Hematopoietic multipotent progenitor cell treated with erythropoietin and hydrocortisone succinate and interleukin-3 and kit ligand, for 4 days (in vitro differentiated cells): Measurements from ENCODE around the gene ZNF469.
"Not testable (repeated sequence)": the region's sequence is repeated elsewhere in the genome, so short reads cannot be mapped to it uniquely, and the experiment has no call there.

Experiments
- DNase-seq: peaks from one replicate; pipeline ENCODE4 v3.0.0-alpha.2; 2015

ZNF469 gene

DNA sequence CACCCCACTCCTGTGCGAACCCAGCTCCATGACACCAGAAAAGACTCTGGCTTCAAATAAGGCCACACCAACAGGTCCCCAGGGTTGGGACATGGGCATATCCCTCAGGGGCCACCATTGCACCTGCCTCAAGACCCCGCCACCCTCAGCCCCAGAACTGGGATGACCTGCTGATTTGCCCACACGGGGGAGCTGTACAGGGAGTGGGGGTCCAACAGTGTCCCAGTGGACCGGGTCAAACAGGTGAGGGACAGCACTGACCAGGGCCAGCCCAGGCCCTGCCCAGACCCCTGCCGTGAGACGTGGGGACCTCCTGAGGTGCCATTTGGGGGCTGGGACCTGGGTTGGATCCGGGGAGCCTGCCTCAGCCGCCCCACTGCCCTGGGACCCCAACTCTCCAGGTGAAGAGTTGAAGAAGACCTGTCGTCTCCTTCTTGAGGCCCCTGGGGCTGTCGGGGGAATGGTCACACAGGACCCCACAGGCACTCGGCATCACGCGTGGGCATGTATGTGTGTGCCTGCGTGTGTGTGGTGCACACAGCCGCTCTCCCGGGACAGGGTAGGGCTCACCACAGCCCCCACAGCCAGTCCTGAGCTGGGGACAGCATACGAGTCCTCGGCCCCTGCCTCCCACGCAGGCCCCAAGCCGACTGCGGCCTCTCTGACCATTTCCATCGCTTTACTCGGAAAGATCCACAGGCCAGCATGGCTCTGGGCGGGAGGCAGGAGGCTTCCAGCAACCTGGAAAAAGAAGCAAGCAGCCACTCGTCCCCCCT, 34.2 kb upstream of the ZNF469 start:
- DNase-seq: no peak

DNA sequence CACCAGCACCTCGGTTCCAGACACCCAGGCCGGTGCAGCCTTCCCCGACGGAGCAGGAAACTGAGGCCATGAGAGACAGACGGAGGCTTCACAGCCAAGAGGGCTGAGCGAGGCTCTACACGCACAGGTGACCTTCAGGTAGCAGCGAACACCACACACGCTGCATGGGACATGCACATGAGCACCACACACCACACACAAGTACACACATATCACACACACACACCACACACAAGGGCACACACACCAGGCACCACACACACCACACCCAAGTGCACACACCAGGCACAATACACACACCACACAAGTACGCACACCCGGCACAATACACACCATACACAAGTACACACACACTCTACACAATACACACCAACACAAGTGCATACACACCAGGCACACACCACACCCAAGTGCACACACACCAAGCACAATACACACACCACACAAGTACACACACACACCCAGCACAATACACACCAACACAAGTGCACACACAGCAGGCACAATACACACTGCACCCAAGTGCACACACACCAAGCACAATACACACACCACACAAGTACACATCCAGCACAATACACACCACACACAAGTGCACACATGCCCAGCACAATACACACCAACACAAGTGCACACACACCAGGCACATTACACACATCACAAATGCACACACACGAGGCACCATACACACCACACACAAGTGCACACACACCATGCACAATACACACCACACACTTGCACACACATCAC, 33.4 kb upstream of the ZNF469 start:
- DNase-seq: no peak

DNA sequence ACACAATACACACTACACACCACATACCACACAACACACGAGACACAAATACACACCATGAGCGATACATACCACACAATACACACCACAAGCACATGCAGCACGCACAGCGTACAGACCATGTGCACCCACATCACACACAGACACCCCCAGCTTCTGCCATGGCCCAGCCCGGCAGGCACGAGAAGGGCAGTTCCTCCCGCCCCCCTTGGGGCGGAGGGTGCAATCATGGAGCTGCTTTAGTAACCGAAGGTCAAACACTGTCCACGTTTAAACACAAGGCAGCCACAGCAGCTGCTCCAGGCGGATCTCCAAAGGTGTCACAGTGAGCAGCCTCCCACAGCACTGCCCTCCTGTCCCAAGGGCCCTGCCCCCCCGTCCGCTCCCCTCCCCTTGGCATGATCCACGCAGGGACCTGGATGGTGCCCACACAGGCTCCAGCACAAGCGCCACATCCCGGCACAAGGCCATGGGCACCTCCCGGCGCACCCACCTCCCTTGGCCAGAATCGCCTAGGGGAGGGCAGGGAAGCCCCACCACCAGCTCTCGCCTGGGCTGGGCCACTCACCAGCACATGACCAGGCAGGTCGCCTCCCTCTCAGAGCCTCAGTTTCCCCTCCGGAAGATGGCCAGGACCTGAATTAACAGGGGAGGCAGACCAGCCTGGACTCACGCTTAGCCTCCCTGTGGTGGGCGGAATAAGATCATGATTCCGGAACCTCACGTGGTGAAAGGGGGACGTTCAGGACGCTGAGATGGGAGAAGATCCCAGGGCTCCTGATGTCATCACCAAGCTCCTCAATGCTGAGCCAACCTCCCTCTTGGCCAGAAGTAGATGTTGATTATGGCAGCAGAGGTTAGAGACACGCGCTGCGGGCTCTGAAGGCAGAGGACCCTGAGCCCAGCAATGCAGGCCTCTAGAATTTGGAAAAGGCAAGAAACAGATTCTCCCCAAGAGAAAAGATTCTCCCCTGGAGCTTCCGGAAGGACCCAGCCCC, 32.6 kb upstream of the ZNF469 start:
- no peak for DNase-seq

DNA sequence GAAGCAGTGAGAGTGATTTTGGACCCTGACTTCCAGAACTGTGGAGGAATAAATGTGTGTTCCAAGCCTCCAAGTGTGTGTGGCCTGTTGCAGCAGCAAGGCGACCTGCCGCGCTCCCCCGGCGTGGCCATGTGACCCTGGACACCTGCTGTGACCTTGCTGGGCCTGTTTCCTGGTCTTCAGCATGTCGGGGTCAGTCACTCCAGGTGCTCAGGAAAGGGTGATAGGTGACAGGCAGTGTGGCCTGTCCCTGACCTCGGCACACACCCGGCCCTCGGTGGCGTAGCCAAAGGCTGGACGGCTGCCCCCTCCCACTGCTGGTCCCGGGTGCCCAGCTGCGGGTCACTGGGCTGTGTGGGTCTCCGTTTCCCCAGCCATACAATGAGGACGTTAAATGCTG, 31.8 kb upstream of the ZNF469 start:
- DNase-seq: no peak

DNA sequence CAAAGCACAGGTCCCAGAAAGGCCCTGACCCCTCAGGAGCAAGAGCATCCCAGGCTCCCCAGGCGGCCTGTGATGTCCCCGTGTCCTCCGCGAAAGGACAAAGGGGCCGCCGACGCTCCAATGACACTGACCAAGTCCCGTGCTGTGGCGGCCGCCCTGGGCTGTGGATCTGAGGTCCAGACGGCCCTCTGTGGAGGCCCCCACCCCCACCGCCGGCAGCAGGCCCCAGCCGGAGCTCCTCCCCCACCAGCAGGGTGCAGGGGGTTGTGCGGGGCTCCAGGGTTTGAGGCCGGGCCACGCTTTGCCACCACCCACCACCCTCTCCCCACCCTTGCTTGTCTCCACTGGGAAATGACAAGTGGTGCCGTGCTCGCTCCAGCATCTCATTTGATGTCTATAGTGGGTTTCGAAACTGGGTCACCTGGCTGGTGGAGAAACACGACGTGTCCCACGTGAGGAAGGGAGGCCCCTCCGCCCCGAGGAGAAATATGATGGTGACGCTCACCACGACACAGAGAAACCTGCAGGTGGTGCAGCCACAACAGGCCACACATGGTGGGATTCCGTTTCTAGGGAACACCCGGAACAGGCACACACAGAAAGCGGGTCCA, 31.2 kb upstream of the ZNF469 start:
- no peak for DNase-seq

DNA sequence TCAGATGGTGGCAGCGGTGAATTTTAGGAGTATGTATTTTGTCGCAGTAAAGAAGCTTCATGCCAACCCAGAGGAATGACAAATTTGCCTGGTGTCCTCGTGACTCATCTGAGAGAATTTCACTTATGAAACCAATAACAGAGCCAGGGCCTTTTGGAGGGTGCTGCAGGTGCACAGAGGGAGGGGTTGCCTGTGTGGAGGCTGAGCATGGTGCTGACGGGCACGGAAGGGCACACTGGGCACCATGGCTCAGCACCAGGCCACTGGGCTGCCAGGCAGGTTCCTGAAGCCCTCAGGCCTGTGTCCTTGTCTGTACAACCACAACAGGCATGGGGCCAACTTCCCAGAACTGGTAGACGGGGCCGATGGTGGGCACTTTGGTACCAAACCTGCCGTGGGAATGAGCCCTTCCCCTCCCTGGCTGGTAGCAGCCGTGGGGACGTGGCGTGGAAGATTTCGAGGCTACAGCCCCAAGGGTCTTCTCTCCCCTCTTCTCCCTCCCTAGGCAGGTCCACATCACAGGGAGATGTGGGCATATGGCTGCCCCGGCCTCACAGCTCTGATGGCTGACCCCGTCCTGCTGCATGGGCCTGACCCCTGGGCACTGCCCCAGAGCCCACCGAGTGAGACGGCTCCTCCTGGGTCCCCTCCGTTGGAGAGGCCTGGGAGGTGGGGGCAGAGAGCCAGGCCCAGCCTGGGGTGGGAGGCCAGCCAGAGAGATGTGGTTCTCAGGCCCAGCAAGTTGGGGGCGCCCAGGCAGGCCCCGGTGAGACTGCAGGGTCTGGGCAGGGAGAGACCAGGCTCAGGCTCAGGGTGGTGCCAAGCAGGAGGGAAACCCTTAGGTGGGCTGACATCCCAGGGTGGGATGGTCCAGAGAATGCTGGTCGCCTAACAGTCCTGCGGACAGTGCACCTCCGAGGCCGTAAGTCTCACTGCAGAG, 30.2 kb upstream of the ZNF469 start:
- no peak for DNase-seq

DNA sequence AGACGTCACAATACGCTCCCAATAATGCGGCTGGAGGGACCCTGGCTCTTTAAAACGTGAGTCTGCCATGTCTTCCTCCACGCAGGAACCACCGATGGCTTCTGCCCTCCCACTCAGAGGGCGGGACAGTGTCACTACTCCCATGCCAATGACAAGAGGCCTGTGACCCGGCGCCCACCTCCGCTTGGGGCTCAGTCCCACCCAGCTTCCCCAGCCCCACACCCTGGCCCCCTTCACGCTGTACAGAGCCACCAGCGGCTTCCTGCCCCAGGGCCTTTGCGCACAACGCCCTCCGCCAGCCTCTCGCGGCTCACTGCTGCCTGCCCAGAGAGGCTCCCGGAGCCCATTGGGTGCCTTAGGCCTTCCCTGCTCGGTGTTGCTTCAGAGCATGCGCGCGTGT, 29.5 kb upstream of the ZNF469 start:
- DNase-seq: no peak

DNA sequence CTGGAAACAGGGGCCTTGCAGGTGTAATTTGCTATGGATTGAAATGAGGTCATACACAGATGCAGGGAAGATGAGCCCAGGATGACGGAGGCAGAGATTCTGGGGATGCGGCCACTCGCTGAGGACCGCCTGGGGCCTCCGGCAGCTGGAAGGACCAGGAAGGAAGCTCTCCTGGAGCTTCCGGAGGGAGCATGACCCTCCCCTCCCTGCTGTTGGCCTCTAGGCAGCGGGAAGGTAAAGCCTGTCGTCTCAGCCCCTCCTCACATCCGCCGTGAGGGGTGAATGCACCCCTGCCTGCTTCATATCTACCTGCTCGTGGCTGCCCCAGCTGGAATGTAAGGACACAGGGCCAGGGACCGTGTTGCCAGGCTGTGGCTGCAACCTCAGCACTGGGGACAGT, 29.1 kb upstream of the ZNF469 start:
- no peak for DNase-seq

DNA sequence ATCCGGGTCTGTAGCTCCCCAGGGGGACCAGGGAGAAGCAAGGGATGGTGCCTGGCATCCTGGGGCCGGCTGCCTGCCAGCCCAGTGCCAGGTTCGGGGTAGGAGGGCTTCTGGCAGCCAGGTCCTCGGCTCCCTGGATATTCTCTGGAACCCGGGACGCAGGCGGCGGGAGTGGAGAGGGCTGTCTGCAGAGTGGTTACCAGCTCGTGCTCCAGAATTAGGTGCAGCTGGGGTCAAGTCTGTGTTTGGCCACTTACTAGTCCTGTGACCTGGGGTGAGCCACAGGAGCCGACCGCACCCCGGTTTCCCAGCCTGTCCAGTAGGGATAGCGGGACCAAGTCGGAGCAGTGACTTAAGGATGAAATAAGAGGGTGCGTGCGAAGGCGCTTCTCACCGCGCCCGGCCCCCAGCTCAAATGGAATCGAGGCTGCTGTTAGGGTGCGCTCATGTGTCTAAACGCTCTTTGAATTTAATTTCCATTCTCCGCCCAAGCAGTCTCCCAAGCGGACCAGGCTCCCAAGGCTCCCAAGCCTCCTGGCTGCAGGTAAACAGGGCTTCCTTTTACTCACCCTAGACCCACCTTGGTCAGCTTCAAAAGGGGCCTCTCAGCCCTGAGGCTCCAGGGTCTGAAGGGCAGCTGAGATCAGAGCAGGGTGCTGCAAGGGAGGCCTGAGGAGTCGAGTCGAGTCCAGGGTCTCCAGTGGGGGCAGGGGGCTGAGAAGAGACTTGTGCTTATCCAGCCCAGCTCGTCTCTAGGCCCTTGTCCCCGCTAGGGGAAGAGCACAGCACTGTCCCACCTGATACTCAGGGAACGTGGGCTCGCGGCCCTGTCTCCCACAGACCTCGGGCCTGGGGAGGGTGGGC, 28.3 kb upstream of the ZNF469 start:
- DNase-seq: no peak

DNA sequence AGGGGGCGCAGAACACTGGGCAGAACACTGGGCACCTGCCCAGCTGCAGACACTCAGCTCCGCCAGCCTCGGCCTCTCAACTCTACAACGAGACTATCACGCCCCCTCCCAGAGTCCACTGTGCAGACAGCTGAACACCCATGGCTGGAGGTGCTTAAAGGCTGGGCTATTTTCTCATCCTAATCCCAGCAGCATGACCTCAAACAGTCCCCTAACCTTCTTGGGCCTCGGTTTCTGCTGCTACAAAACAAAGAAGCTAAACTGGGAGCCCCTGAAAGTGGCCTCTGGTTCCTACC, 27.7 kb upstream of the ZNF469 start:
- no peak for DNase-seq

DNA sequence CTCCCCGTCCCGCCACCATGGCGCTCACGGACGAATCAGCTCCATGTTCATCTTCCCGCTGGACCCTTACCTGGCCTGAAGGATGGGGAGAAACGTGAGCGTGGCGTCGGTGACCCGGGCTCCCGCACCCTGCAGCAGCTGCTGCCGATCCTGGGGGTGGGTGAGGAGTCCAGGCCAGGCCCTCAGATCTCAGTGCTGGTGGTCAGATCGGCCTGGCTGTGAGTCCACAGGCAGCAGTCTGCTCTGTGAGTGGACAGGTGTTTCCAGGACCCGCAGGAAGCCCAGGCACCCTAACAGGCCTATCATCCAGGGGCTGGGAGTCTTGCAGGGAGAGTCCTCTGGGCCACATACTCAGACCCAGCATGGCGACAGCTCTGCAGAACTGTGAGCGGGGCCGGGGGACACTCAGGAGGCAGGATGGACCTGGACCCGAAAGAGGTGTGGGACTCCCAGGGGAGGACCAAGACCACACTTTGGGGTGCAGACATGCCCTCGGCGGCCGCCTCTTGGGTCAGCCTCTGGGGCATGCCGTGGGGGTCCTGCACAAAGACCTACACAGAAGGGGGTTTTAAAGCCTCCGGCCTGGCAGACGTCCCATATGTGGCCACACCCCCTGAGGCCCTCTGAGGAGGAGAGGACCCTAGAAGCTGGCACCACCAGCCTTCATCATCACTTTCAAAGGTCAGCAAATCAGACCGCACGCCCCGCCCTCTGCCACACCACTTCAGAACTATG, 27.2 kb upstream of the ZNF469 start:
- no peak for DNase-seq

DNA sequence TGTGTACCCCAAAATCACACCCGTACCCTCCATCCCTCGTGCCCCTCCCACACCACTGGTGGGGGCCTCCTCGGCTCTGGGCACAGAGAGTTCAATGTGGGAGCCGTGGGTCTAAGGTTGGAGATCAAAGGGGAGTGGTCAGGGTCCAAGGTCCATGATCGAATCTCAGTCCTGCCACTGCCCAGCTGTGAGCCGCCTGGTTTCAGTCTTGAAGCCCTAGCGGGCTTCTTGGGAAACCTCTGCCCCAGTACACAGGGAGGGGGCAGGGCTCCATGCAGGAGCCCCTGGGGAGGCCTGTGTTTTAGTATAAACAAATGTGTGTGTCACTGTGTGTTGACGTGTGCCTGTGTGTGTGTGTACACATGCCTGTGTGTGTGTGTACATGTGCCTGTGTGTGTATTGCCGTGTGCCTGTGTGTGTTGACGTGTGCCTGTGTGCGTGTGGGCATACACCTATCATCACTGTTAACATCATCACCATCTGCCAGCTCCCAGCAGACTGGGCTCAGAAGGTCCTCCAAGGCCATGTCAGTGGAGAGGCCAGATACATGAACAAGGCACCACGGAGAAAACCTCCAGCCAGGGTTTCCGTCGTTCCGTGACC, 26.5 kb upstream of the ZNF469 start:
- DNase-seq: no peak

DNA sequence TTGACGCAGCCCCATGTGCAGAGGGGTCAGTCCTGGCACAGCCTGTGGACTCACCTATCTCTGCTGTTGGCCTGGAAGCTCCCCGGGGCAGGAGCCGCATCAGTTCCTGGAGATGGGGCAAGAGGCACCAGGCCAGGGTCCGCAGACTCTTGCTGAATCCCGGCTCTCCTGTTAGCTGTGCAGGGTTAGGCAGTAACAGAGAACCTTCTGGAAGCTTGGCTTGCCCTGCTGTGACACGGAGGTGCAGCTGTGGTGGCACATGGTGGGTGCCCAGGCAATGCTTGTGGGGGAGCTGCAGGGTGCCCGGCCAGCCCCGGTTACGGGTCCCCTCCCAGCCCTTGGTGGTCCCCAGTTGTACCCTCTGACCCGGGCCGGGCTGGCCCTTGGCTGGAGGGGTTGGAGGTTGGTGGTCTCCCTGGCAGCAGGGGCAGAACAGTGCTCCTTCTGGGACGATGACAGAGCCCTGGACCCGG, 26.0 kb upstream of the ZNF469 start:
- DNase-seq: no peak

DNA sequence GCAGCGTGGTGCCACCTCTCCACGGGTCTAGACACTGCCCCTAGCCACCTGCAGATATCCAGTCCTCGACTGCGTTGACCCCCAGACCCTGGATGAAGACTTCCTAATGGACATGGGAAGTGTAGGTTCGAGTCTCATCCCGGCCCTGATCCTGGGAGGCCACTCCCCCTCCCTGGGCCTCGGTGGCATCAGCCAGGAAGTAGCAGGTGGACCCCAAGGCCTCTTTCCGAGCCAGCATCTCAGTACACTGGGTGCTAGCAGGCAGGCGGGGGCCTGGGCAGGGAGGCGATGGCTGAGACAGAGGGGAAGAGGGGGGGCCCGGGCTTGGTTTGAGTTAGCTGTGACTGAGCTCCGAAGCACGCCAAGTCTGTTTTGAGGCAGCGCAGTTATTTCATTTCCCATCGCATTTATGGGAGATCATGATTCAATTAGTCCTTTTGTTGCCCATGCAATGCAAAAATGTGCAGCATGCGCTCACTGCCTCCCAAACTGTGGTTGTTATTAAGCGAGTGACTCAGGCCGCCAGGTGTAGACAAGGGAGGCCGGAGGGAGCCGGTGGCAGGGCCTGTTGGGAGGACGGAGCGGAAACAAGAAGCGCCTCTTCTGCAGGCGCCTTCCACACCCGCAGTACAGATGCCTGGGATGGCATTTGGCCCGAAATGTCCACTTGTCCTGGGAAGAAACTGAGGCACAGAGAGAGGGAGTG, 25.3 kb upstream of the ZNF469 start:
- DNase-seq: no peak

DNA sequence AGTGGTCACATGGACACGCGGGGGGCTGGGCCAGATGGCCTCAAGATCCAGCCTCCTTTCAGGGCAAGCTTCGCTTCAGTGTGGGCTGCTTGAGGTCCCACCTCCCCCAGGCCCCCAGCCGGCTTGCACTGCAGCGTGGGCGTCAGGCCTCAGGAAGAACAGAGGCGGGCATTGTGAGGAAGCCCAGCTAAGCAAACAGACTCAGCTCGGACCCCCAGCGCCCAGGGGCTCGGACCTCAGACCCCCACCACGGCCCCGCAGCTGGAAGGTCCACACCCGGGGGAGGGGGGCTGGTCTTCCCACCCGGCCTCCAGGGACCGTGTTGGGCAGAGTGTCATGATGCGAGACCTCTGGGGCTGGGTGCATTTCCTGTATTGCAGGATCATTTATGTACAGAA, 24.7 kb upstream of the ZNF469 start:
- DNase-seq: no peak

DNA sequence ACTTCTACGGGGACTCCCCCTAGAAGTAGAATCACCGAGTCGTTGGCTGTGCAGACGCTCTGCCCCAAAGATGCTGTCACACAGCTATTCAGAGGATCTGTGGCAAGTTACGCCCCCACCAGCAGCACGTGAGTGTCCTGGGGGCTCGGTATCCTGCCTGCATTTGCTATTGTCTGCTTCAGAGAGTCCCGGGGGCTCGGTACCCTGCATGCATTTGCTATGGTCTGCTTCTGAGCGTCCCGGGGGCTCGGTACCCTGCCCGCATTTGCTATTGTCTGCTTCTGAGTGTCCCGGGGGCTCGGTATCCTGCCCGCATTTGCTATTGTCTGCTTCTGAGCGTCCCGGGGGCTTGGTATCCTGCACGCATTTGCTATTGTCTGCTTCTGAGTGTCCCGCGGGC, 23.8 kb upstream of the ZNF469 start:
- DNase-seq: no peak

DNA sequence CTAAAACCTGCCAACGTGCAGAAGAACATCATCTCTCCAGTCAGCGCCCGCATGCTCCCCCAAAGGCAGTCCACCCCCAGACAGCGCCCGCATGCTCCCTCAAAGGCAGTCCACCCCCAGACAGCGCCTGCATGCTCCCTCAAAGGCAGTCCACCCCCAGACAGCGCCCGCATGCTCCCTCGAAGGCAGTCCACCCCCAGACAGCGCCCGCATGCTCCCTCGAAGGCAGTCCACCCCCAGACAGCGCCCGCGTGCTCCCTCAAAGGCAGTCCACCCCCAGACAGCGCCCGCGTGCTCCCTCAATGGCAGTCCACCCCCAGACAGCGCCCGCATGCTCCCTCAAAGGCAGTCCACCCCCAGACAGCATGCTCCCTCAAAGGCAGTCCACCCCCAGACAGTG, 22.4 kb upstream of the ZNF469 start:
- DNase-seq: not testable (repeated sequence)

DNA sequence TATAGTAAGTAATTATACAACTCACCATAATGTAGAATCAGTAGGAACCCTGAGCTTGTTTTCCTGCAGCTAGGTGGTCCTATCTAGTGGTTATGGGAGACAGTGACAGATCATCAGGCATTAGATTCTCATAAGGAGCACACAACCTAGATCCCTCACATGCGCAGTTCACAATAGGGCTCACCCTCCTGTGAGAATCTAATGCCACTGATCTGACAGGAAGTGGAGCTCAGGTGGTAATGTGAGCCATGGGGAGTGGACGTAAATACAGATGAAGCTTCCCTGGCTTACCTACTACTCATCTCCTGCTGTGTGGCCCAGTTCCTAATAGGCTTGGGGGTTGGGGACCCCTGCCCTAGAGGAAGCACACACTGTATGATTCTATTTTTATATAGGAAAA, 21.8 kb upstream of the ZNF469 start:
- no peak for DNase-seq

DNA sequence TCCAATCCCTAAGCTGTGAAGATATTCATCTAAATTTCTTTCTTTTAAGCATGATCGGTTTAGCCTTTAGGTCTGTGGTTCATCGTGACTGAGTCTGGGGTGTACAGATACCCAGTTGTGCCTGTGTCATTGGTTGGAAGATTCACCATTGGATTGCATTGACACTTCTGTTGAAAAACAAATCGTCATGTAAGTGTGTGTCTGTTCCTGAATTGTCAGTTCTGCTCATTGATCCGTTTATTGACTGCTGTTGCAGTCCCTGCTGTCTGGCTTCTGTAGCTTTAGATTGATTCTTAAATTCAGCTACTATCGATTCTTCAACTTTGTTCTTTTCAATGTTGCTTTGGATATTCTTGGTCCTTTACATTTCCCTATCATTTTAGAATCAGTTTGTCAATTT, 21.0 kb upstream of the ZNF469 start:
- no peak for DNase-seq
